ENCODE results near the gene SYK. TPM values are rescaled to one million over a fixed set of nuclear protein-coding genes. Genes with fewer than 3 reads are reported as not detected.
"Not testable (repeated sequence)": the region's sequence is repeated elsewhere in the genome, so short reads cannot be mapped to it uniquely, and the experiment has no call there.

SYK gene
- total RNA-seq, 1 donor from 2014 or later: 15.0 TPM

GRCh38 chr9:90815183-90815943 is 13.7 kb downstream of the SYK start:
- Histone ChIP-seq H3K27me3 (ENCODE audit: control insufficient read depth, insufficient read depth, low read length) (no peaks in the 10 kb centered on the region), H3K4me3 (ENCODE audit: low read depth, low read length) (no peak overlapping the region), H3K36me3 (ENCODE audit: control insufficient read depth, insufficient read depth, low read length) (no peaks in the 10 kb centered on the region)
- TF ChIP-seq CTCF (IDR thresholded peaks at IDR 0.05; ENCODE audit: insufficient read depth, low read length, poor library complexity, severe bottlenecking): no peak
- DNase-seq (ENCODE audit: low read depth): no peak

GRCh38 chr9:90815944-90816357 is 14.3 kb downstream of the SYK start:
- no peaks in the 10 kb centered on the region for H3K27me3 ChIP-seq (ENCODE audit: control insufficient read depth, insufficient read depth, low read length)
- TF ChIP-seq CTCF (IDR thresholded peaks at IDR 0.05; ENCODE audit: insufficient read depth, low read length, poor library complexity, severe bottlenecking): no peak
- no peak for DNase-seq (ENCODE audit: low read depth)
- no peaks in the 10 kb centered on the region for H3K36me3 ChIP-seq (ENCODE audit: control insufficient read depth, insufficient read depth, low read length)
- no peak overlapping the region for H3K4me3 ChIP-seq (ENCODE audit: low read depth, low read length)

GRCh38 chr9:90816690-90817089 is 15.1 kb downstream of the SYK start:
- TF ChIP-seq CTCF (IDR thresholded peaks at IDR 0.05; ENCODE audit: insufficient read depth, low read length, poor library complexity, severe bottlenecking): no peak
- H3K27me3 ChIP-seq (ENCODE audit: control insufficient read depth, insufficient read depth, low read length): no peaks in the 10 kb centered on the region
- no peaks in the 10 kb centered on the region for H3K36me3 ChIP-seq (ENCODE audit: control insufficient read depth, insufficient read depth, low read length)
- DNase-seq (ENCODE audit: low read depth): no peak
- no peak overlapping the region for H3K4me3 ChIP-seq (ENCODE audit: low read depth, low read length)

GRCh38 chr9:90818279-90818678 is 16.7 kb downstream of the SYK start:
- DNase-seq (ENCODE audit: low read depth): no peak
- TF ChIP-seq CTCF (IDR thresholded peaks at IDR 0.05; ENCODE audit: insufficient read depth, low read length, poor library complexity, severe bottlenecking): no peak
- Histone ChIP-seq H3K4me3 (ENCODE audit: low read depth, low read length) (no peak overlapping the region), H3K36me3 (ENCODE audit: control insufficient read depth, insufficient read depth, low read length) (no peaks in the 10 kb centered on the region), H3K27me3 (ENCODE audit: control insufficient read depth, insufficient read depth, low read length) (no peaks in the 10 kb centered on the region)

- not testable (repeated sequence) for DNase-seq (ENCODE audit: low read depth); H3K4me3 ChIP-seq (ENCODE audit: low read depth, low read length); H3K36me3 ChIP-seq (ENCODE audit: control insufficient read depth, insufficient read depth, low read length); H3K27me3 ChIP-seq (ENCODE audit: control insufficient read depth, insufficient read depth, low read length)
Measured at GRCh38 chr9:90820406-90820805, 18.8 kb downstream of the SYK start.

GRCh38 chr9:90821236-90821635 is 19.6 kb downstream of the SYK start:
- H3K36me3 ChIP-seq (ENCODE audit: control insufficient read depth, insufficient read depth, low read length); H3K27me3 ChIP-seq (ENCODE audit: control insufficient read depth, insufficient read depth, low read length); DNase-seq (ENCODE audit: low read depth); H3K4me3 ChIP-seq (ENCODE audit: low read depth, low read length): not testable (repeated sequence)

- Histone ChIP-seq H3K4me3 (ENCODE audit: low read depth, low read length) (no peak overlapping the region), H3K36me3 (ENCODE audit: control insufficient read depth, insufficient read depth, low read length) (no peaks in the 10 kb centered on the region), H3K27me3 (ENCODE audit: control insufficient read depth, insufficient read depth, low read length) (no peaks in the 10 kb centered on the region)
- TF ChIP-seq CTCF (IDR thresholded peaks at IDR 0.05; ENCODE audit: insufficient read depth, low read length, poor library complexity, severe bottlenecking): no peak
- DNase-seq (ENCODE audit: low read depth): peak; percentile 18
Measured at GRCh38 chr9:90821697-90822096, 20.1 kb downstream of the SYK start.

Measured in kidney epithelial cell (primary cell).